HCT116 (cell line): Measurements from ENCODE around the gene FSTL4. TPM values are rescaled to one million over a fixed set of nuclear protein-coding genes. Genes with fewer than 3 reads are reported as not detected.

Source experiments
- ATAC-seq: fragments of 200-7000 bp; cut with Tn5 transposase; 2 replicates; pipeline ENCODE4 v1.9.1; 2020; ENCODE audit warnings: mild to moderate bottlenecking, moderate library complexity
- BruUV-seq: library from RNA; stranded (reverse); fragments of 400-500 nt; replicated peaks from 2 replicates; lab custom pipeline; 2021; lab: Mats Ljungman, UMichigan
- CTCF ChIA-PET: fragments of 300-600 bp; sonication (Branson Sonifier 250); formaldehyde crosslinking; loops from one replicate; lab custom pipeline; 2021; ENCODE audit warnings: antibody characterized with exemption; lab: Charles Lee
- POLR2A ChIA-PET: fragments of 300-600, 350-600 bp; sonication (Branson Sonifier 250); formaldehyde crosslinking; loops from one replicate; lab custom pipeline; 2021; ENCODE audit warnings: antibody characterized with exemption; lab: Charles Lee
- RAD21 ChIA-PET, 2 experiments: fragments of 300-600 bp; sonication (Branson Sonifier 250); formaldehyde crosslinking; loops; one replicate each; lab custom pipeline; 2023; ENCODE audit warnings: low total read pairs in 2 of 2; ENCODE audit not compliant: uncharacterized antibody in 2 of 2, unreplicated experiment in 2 of 2, low non-redundant PET in 1 of 2; lab: Charles Lee
- DNase-seq: peaks from one replicate; pipeline ENCODE4 v3.0.0-alpha.2; 2010; ENCODE audit warnings: low read depth, low spot score
- H2AFZ ChIP-seq: fragments of 200-600 bp; shearing (Covaris generic), sonication (generic); 2 replicates; pipeline ENCODE4 v1.6.1; 2017; ENCODE audit warnings: low read depth, mixed run types, mixed read lengths, antibody characterized with exemption, low read length; ENCODE audit not compliant: poor library complexity, severe bottlenecking
- H3K27ac ChIP-seq: 2 replicates; pipeline ENCODE4 v1.5.1; 2012; ENCODE audit warnings: low read depth, low read length
- H3K27me3 ChIP-seq: fragments of 200-600 bp; sonication (generic); 2 replicates; pipeline ENCODE4 v1.6.1; 2016; ENCODE audit warnings: mixed run types, low read length, mixed read lengths; ENCODE audit not compliant: insufficient read depth
- H3K36me3 ChIP-seq, 2 experiments: fragments of 200-500 bp in 1 of 2; fragments of 200-600 bp in 1 of 2; sonication (Bioruptor generic) in 1 of 2; sonication (generic) in 1 of 2; 2 replicates each; pipeline versions ENCODE4 v1.5.1 to v1.6.1; 2014 to 2016; ENCODE audit warnings: low read length in 2 of 2, inconsistent platforms in 1 of 2, mixed read lengths in 1 of 2, mixed run types in 1 of 2; ENCODE audit not compliant: insufficient read depth in 2 of 2, control insufficient read depth in 1 of 2
- H3K4me1 ChIP-seq, 2 experiments: fragments of 200-600 bp in 1 of 2; sonication (generic) in 1 of 2; 2 replicates each; pipeline versions ENCODE4 v1.5.1 to v1.6.1; 2012 to 2017; ENCODE audit warnings: low read length in 2 of 2, inconsistent platforms in 1 of 2, mild to moderate bottlenecking in 1 of 2, mixed read lengths in 1 of 2, mixed run types in 1 of 2, moderate library complexity in 1 of 2; ENCODE audit not compliant: insufficient read depth in 2 of 2, control insufficient read depth in 1 of 2
- H3K4me2 ChIP-seq: fragments of 200-600 bp; sonication (generic); 2 replicates; pipeline ENCODE4 v1.6.1; 2017; ENCODE audit warnings: mixed run types, low read length, mixed read lengths
- H3K4me3 ChIP-seq, 2 experiments: fragments of 200-600 bp in 1 of 2; sonication (generic) in 1 of 2; replicated peaks in 1 of 2; 2 replicates each; pipeline ENCODE4 v1.5.1; 2011 to 2016; ENCODE audit warnings: low read length in 2 of 2, control low read depth in 1 of 2, low read depth in 1 of 2, mild to moderate bottlenecking in 1 of 2, mixed read lengths in 1 of 2, mixed run types in 1 of 2
- H3K79me2 ChIP-seq: fragments of 200-600 bp; sonication (generic); 2 replicates; pipeline ENCODE4 v1.6.1; 2017; ENCODE audit warnings: mild to moderate bottlenecking, mixed run types, low read length, moderate library complexity, mixed read lengths; ENCODE audit not compliant: insufficient read depth
- H3K9ac ChIP-seq: fragments of 200-600 bp; sonication (generic); 2 replicates; pipeline ENCODE4 v1.6.1; 2016; ENCODE audit warnings: low read length, mixed read lengths
- H3K9me2 ChIP-seq: fragments of 200-600 bp; sonication (generic), shearing (Covaris generic); 2 replicates; pipeline ENCODE4 v1.6.1; 2017; ENCODE audit warnings: mixed run types, mild to moderate bottlenecking, moderate library complexity; ENCODE audit not compliant: insufficient read depth
- H3K9me3 ChIP-seq, 2 experiments: fragments of 200-500 bp in 1 of 2; fragments of 200-600 bp in 1 of 2; sonication (Bioruptor generic) in 1 of 2; sonication (generic) in 1 of 2; 2 replicates each; pipeline ENCODE4 v1.6.1; 2014 to 2017; ENCODE audit warnings: low read length in 2 of 2, mixed read lengths in 2 of 2, inconsistent platforms in 1 of 2, low read depth in 1 of 2, mild to moderate bottlenecking in 1 of 2, mixed run types in 1 of 2, moderate library complexity in 1 of 2; ENCODE audit not compliant: control insufficient read depth in 1 of 2, insufficient read depth in 1 of 2
- H4K20me1 ChIP-seq: fragments of 200-600 bp; sonication (generic), shearing (Covaris generic); 2 replicates; pipeline ENCODE4 v1.6.1; 2017; ENCODE audit warnings: mixed run types, mild to moderate bottlenecking, moderate library complexity; ENCODE audit not compliant: insufficient read depth
- CBX3 ChIP-seq: IDR thresholded peaks from 2 replicates; pipeline ENCODE4 v1.6.1; 2012; ENCODE audit warnings: low read depth
- CEBPB ChIP-seq: IDR thresholded peaks from 2 replicates; pipeline ENCODE4 v1.6.1; 2012; ENCODE audit warnings: low read depth
- EGR1 ChIP-seq: IDR thresholded peaks from 2 replicates; pipeline ENCODE4 v1.6.1; 2012; ENCODE audit warnings: low read depth
- EZH2 ChIP-seq: fragments of 200-600 bp; sonication (generic); IDR thresholded peaks from 2 replicates; pipeline ENCODE4 v1.6.1; 2017; ENCODE audit warnings: antibody characterized with exemption, mixed run types
- EZH2phosphoT487 ChIP-seq: fragments of 200-600 bp; IDR thresholded peaks from 2 replicates; pipeline ENCODE4 v1.6.1; 2018; ENCODE audit warnings: antibody characterized with exemption, borderline replicate concordance
- JUND ChIP-seq: IDR thresholded peaks from 2 replicates; pipeline ENCODE4 v1.6.1; 2012
- POLR2A ChIP-seq: IDR thresholded peaks from 2 replicates; pipeline ENCODE4 v1.7.0; 2011; ENCODE audit warnings: borderline replicate concordance; ENCODE audit not compliant: insufficient read depth, insufficient read length; ENCODE audit errors: extremely low read depth
- RAD21 ChIP-seq: IDR thresholded peaks from 2 replicates; pipeline ENCODE4 v1.6.1; 2012; ENCODE audit warnings: low read depth, mild to moderate bottlenecking
- REST ChIP-seq: IDR thresholded peaks from 2 replicates; pipeline ENCODE4 v1.6.1; 2012; ENCODE audit warnings: low read depth
- SRF ChIP-seq: IDR thresholded peaks from 2 replicates; pipeline ENCODE4 v1.6.1; 2012; ENCODE audit warnings: low read depth
- YY1 ChIP-seq: IDR thresholded peaks from 2 replicates; pipeline ENCODE4 v1.6.1; 2011; ENCODE audit warnings: low read length, low read depth, moderate library complexity, mild to moderate bottlenecking; ENCODE audit not compliant: insufficient replicate concordance; ENCODE audit errors: extremely low read depth
- ZBTB33 ChIP-seq: IDR thresholded peaks from 2 replicates; pipeline ENCODE4 v1.6.1; 2011; ENCODE audit warnings: mild to moderate bottlenecking, low read length, moderate library complexity; ENCODE audit not compliant: insufficient replicate concordance; ENCODE audit errors: extremely low read depth
- ZFX ChIP-seq: fragments of 450-650 bp; IDR thresholded peaks from 2 replicates; pipeline ENCODE4 v1.6.1; 2017
- ZNF274 ChIP-seq: fragments of 200-500 bp; sonication (Bioruptor generic); IDR thresholded peaks from 2 replicates; pipeline ENCODE4 v1.6.1; 2014; ENCODE audit warnings: mild to moderate bottlenecking, low read depth, low read length, inconsistent platforms
- intact Hi-C: fragments of 100-400 bp; cut with micrococcal nuclease; formaldehyde crosslinking; loops from 2 replicates; pipeline ENCODE4 v1.10.0; 2022
- total RNA-seq: library from RNA; stranded (reverse); gene quantifications from one replicate; pipeline ENCODE4 v1.2.1, GENCODE V29; 2021; ENCODE audit not compliant: unreplicated experiment

Gene FSTL4
- total RNA-seq, 1 experiment from 2014 or later = 0.37 TPM

- no peak for DNase-seq
- TF ChIP-seq POLR2A (no peak), EZH2phosphoT487 (no peak), ZBTB33 (no peak), ZNF274 (no peak), CBX3 (no peak), EZH2 (no peak), ZFX (no peak), RAD21 (no peak), EGR1 (no peak)
- TF ChIP-seq, all 23 proteins: peak for 0
- Histone ChIP-seq H3K4me3 (no peak overlapping the region), H3K4me2 (no peak overlapping the region), H3K79me2 (no peaks in the 10 kb centered on the region), H3K36me3 (no peaks in the 10 kb centered on the region), H4K20me1 (no peaks in the 10 kb centered on the region), H3K27me3 (no peaks in the 10 kb centered on the region; the same call in 1 of the 2 replicates), H3K9me2 (no peaks in the 10 kb centered on the region), H3K9me3 (no peaks in the 10 kb centered on the region), H3K4me1 (peaks cover 17 to 44% of the 10 kb centered on the region in 2 experiments), H2AFZ (no peak overlapping the region), H3K27ac (no peak overlapping the region), H3K9ac (no peak overlapping the region)
- ChIA-PET CTCF (no interaction called here), RAD21 (no interaction called here), POLR2A (no interaction called here)
- no TSS peak for BruUV-seq
- ATAC-seq = no peak
- intact Hi-C loops = no loop called here
These were observed 318.0 kb downstream of the FSTL4 start for GRCh38 chr5:133294380-133294779.

DNA sequence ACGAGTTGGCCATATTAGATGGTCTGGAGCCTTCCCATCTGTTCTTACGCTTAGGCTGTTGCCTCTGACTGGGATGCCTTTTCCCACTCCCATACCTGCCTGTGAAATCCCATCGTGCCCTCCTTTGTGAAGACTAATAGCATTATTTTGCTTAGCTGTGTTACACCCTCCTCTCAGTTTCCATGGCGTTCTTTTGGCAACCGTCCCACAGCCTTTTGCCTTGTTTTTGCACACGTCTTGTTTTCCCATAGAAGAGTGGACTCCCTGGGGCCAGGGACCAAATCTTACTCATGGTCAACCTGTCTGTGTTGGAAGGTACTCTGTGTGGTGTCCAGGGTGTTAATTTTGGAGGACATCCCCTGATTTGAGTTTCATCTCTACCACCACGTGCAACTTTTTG, 318.4 kb downstream of the FSTL4 start:
- intact Hi-C loops = no loop called here
- H3K27me3 ChIP-seq = no peaks in the 10 kb centered on the region; the same call in 1 of the 2 replicates
- no TSS peak for BruUV-seq
- ChIA-PET POLR2A (no interaction called here), RAD21 (no interaction called here), CTCF (no interaction called here)
- H3K9me2 ChIP-seq = no peaks in the 10 kb centered on the region
- H4K20me1 ChIP-seq = no peaks in the 10 kb centered on the region
- no peaks in the 10 kb centered on the region for H3K79me2 ChIP-seq
- H3K27ac ChIP-seq = no peak overlapping the region
- H3K4me2 ChIP-seq = no peak overlapping the region
- no peak overlapping the region for H3K4me3 ChIP-seq
- H3K9ac ChIP-seq = no peak overlapping the region
- DNase-seq = no peak
- no peak for ATAC-seq
- H3K36me3 ChIP-seq = no peaks in the 10 kb centered on the region
- H3K9me3 ChIP-seq = no peaks in the 10 kb centered on the region
- peaks cover 17 to 46% of the 10 kb centered on the region in 2 experiments for H3K4me1 ChIP-seq
- no peak overlapping the region for H2AFZ ChIP-seq
- TF ChIP-seq CBX3 (no peak), EZH2 (no peak), REST (no peak), EZH2phosphoT487 (no peak), SRF (no peak), ZBTB33 (no peak), YY1 (no peak), CEBPB (no peak), RAD21 (no peak), JUND (no peak)
